NCI-H345 treated with DMSO at 0.1 percent for 48 hours (cell line): ENCODE measurements around the gene DNM2.
"Not testable (repeated sequence)": the region's sequence is repeated elsewhere in the genome, so short reads cannot be mapped to it uniquely, and the experiment has no call there.

Experiments
- DNase-seq: peaks from one replicate; lab custom pipeline; 2025; ENCODE audit not compliant: unreplicated experiment; lab: John Stamatoyannopoulos, UW

DNM2 gene

DNA sequence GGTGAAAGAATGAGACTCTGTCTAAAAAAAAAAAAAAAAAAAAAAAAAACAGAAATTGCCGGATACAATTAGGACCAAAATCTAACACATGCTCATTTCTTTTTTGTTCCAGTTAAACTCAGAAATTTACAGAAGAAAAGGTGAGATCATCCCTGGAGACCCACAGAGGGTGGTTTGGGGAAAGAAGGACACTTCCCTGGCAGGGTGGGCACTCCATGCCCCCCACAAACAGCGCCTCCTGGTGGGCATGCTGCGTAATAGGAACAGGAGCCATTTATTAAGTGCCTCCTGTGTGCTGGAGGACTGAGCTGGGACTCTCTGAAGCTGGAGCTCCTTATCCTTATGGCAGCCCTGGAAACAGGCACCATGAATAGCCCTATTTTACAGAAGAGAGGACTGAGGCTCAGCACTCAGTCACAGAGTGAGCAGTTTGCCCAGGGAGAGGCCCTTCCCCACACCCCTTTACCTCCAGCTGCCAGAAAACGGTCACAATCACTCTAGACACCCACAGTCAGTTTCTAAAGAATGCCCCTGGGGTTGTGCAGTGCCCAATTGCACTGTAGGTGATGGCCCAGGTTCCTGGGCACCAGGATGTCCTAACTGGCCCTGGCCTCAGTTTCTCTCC is 140.4 kb downstream of the DNM2 start:
- DNase-seq = no peak

DNA sequence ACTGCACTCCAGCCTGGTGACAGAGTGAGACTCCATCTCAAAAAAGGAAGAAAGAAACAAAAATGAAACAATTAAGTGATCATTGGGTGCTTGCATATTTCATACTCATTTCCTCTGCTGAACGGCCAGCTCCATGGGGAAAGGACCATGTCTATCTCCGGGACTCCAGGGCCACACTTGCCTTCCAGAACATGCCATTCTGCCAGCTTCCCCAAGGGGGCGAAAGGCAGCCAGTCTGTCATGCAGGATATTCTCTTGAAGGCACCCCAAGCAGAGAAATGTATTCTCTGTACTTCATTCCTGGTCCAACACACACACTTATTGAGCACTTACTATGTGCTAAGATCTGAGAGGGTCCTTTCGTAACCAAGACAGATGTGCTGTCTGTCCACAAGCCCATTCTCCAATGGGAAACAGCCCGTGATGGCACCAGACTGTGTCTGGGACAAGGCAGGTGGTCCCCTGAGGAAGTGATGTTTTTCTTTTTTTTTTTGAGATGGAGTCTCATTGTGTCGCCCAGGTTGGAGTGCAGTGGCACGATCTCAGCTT is 143.3 kb downstream of the DNM2 start:
- DNase-seq = no peak

DNA sequence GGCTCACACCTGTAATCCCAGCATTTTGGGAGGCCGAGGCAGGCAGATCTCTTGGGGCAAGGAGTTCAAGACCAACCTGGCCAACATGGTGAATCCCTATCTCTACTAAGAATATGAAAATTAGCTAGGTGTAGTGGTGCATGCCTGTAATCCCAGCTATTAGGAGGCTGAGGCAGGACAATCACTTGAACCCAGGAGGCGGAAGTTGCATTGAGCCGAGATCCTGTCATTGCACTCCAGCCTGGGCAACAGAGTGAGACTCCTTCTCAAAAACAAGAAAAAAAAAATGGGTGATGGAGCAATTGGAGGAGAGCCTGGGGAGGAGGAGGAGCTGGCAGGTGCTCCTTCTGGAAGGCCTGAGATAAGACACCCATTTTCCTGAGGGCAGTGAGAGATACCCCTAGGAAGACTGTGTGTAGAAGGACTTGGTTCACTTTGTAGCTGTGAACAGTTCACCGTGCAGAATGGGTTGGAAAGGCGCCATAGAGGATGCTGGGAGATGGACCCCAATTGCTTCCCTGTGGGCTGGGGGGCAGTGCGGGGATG is 144.8 kb downstream of the DNM2 start:
- no peak for DNase-seq

DNA sequence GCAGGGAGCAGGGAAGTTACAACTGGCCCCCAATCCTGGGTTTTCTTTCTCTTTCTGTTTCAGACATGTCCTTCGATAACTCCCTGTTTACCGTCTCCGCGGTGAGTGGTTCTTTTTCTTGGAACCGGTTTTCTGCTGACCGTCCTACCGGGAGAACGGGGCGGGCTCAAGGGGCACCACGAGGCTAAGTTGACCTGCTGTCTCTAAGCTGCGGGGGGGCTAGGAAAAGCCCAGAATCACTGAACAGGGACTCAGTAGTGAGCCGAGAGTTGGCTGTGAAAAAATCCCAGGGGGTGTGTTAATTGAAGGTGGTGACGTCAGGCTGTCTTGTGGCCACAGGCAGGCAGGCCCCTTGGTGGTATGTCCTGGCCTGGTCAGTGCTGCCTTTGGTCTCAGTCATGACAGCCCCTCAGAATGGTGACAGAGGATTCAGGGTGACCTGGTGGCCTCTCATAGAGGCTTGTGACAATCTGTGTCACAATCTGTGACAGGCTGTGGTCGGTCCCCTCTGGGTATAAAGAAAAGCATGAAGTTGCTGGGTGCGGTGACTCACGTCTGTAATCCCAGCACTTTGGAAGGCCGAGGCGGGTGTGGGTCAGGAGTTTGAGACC is 145.3 kb downstream of the DNM2 start:
- no peak for DNase-seq

DNA sequence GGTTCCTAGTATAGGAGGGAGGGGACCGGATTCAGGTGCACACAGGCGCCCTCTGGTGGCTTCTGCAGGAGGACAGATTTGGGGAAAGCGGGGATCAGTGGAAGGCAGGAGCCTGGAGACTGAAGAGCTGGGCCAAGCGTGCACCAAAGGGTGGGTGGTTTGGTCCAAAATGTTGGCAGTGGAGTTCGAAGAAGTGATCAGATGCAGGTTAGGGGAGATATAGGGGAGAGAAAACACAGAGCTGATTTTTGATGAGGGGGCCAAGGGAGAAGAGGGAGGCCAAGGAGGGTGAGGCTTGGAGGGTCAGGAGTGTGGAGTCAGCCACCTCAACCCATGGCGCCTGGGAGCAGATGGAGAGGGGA is 146.6 kb downstream of the DNM2 start:
- peak; percentile 68 for DNase-seq

DNA sequence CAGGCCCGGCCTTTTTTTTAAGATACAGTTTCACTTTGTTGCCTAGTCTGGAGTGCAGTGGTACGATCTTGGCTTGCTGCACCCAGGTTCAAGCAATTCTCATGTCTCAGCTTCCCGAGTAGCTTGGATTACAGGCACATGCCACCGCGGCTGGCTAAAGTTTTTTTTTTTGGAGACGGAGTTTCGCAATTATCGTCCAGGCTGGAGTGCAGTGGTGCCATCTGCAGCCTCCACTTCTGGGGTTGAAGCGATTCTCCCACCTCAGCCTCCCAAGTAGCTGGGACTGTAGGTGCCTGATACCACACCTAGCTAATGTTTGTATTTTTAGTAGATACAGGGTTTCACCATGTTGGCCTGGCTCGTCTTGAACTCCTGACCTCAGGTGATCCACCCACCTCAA is 148.6 kb downstream of the DNM2 start:
- no peak for DNase-seq

DNA sequence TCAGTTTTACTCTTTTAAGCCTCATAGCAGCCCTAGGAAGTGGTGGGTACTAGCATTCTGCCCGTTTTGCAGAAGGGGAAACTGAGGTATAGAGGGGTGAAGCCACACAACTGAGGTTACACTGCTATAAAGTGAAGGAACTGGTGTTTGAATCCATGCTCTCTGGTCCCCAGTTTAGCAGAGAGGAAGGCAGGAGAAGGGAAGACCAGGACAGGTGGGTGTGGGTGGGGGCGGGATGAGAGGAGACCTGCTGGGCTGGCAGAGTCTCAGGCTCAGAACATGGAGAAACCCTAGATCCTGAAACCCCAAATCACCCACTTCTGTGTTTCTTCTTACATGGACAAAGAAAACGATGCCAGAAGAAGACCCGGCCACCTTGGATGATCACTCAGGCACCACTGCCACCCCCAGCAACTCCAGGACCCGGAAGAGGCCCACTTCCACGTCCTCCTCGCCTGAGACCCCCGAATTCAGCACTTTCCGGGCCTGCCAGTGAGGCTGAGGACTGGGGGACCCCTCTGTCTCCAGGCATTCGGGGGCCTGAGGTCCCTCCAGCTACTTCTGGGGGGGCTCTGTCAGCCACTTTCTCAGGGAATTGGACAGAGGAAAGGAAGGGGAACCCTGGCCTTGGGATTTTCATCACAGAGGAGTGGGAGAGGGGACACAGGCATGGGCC is 151.1 kb downstream of the DNM2 start:
- DNase-seq = no peak

DNA sequence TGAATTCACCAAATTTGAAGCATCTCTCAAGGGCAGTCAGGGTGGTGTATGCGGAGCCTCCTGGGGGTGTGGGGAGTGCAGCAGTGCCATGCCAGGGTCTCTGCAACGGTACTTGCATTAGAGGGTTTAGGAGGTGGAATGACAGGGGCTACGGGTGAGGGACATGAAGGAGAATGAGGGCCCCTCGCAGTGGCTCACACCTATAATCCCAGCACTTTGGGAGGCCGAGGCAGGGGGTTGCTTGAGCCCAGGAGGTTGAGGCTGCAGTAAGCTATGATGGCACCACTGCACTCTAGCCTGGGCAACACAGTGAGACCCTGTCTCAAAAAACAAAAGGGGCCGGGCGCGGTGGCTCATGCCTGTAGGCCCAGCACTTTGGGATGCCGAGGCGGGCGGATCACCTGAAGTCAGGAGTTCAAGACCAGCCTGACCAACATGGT is 152.0 kb downstream of the DNM2 start:
- not testable (repeated sequence) for DNase-seq

DNA sequence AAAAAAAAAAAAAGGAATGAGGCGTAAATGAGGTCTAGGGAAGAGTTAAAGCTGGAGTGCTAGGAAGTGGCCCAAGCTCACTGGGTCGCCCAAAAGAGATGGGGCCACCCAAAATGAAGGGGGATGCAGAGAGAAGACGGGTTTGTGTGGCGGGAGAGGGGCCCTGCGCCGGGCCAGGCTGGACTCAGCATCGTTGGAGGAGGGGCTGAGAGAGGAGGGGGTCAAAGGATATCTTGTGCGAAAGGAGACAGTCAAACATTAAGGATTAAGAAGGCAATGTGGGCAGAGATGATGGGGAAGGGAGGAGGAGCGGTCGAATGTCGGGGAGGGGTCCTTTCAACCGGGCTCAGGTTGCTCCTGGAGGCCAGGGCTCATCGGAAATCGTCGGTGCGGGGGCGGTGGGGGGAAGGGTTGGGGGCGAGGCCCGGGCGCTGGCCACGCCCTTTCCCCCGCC is 152.6 kb downstream of the DNM2 start:
- no peak for DNase-seq

DNA sequence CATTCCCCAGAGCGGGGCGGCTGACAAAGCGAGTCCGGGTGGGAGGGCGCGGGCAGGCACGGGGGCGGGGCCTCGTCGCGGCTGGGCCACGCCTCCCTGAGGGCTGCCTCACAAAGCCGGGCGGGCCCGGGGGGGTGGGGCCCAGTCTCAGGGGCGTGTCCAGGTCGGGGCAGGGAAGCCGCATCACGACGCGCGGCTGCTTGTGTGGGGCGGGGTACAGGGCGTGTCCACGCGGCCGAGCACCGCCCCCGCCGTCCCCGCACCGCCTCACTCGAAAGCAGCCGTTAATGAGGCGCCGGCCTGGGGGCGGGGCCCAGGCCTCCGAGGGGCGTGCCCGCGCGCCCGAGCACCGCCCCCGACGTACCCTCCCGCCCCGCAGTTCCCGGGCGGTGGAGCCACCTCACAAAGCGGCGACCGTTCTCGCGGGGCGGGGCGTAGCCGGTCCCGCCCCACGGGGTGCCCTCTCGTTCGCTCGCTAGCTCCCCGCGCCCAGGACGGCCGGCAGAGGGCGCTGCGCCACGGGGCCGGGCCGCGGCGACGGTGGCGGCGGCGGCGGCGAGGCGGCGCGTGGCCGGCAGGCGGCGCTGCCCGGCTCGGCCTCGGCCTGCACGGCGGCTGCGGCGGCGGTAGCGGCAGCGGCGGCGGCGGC is 153.2 kb downstream of the DNM2 start, which contains the start of gene CARM1:
Gene CARM1 (plus strand): TSS at position 599 of the 649 bp plus-strand sequence. CDS start 150 bp downstream, outside the sequence.
- DNase-seq = peak; percentile 98

DNA sequence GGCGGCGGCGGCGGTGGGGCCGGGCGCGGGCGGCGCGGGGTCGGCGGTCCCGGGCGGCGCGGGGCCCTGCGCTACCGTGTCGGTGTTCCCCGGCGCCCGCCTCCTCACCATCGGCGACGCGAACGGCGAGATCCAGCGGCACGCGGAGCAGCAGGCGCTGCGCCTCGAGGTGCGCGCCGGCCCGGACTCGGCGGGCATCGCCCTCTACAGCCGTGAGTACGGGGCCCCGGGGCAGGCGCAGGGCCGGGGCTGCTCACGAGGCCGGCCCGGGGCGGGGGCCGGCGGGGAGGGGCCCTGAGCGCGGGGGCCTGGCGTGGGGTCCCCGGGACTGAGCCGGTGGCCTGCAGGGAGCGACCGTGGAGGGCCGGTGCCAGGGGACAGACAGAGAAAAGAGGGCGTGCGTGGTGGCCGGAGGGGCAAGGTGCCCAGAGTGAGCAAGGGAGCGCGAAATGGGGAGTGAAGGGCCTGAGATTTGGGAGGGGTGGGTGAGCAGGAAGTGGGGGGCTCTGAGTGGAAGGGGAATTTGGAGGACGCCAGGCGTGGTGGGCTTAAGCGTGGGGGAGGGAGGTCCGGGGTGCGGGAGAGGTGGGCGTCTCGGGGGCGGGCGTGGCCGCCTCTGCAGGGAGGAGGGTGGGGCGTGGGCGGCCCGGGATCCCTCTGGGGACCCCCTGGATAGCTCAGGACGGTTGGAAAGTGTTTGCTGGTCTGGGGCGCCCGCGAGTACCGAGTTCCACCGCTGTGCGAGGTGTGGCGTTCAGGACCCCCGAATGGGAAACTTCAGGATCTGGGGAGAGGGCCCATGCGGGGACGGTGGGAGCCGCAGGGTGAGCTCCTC is 154.0 kb downstream of the DNM2 start:
- DNase-seq = no peak

DNA sequence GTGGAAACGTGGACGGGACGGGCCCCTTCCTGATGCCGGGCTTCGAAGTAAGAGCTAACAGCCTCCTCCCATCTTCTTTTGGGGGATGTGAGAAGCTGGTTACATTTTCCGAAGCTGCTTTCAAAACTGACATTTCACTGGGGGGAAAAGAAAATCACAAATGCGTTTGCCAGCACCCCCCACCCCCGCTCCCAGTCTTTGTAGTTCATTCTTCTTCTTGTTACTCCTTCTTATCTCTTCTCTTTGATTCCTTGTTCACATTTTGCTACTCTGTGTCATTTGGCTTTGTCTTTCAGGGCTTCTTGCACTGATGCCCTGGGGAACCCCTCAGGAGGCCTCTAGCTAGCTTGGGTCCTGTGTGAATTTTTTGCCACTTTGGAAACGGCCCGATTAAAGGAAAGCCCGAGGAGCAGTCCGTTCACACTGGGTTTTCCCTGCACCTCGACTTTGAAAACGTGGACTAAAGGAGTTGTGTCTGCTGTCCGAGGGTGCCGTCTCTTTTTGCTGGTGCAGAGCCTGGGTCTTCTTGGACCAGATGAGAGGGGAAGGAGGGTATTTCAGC is 154.7 kb downstream of the DNM2 start:
- DNase-seq = no peak

DNA sequence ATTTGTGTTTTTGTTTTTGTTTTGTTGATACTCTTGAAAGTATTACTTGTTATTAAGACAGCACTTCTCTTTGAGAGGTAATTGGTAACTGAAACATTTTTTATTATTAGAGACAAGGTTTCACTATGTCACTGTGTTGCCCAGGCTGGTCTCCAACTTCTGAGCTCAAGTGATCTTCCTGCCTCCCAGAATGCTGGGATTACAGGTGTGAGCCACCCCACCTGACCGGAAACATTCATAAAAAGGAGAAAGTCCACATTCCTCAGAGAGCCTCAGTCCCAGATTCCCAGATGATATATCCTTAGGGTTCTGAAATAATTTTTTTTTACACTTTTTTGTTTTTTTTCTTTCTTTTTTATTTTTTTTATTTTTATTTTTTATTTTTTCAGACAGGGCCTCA is 156.1 kb downstream of the DNM2 start:
- no peak for DNase-seq

DNA sequence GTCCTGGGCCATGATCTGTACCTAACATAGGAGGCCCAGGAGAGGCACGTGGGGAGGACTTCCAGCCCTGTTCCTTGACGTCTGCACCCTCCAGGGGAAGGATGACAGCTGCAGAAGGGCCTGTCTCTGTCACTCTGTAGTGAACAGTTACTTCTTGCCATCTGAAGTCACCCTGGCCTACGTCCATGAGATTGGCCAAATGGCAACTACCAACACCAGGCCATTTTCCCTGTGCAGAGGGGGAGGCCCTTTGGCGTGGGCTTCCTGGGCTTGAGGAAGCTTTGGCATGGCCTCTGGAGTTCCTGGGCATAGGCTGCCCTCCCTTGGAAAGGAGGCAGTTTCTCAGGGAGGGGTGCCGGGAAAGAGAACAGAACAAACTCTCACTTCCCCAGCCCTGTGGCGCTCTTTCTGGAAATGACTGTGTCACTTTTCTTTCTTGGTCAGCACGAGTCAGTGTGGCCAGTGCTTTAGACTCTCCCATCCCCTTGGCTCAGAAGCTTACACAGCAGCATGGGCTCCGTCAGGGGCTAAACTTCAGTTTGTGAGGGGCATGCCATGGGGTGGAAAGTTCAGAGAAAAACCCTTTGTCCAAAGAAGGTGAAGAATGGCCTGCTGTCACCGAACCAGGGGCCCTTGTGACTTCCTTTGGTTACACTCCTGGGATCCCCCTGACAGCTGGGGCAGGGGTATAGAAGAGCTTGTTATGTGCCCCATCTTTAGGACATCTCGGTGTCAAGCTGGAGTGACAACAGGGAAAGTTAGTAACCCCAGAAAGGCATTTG is 158.8 kb downstream of the DNM2 start:
- DNase-seq = no peak

DNA sequence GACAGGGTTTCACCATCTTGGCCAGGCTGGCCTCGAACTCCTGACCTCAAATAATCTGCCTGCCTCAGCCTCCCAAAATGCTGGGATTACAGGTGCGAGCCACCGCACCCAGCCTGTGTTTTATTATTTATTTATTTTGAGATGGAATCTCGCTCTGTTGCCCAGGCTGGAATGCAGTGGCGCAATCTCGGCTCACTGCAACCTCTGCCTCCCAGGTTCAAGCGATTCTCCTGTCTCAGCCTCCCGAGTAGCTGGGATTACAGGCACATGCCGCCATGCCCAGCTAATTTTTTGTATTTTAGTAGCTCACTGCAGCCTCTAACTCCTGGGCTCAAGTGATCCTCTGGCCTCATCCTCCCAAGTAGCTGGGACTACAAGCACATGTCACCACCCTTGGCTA is 159.7 kb downstream of the DNM2 start:
- not testable (repeated sequence) for DNase-seq

DNA sequence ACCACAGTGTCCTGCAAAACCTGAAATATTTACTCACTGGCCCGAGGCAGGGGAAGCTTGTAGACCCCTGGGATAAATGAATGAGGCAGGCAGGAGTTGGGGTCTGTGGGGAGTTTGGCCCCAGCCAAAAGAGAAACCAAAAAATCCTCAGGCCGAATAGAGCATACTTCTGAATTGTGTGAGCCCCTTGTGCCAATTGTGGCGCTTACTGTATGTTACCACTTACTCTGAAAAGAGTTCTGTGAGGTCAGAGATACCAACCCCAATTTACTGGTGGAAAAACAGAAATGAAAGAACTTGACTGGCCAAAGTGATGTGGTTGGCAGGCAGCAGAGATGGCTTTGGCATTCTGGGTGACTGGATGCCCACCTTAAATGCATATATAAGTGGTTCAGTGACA is 160.4 kb downstream of the DNM2 start:
- no peak for DNase-seq
